Osteoblast (primary cell): ENCODE results near the gene STX1B. TPM values are rescaled to one million over a fixed set of nuclear protein-coding genes. Genes with fewer than 3 reads are reported as not detected.

Source experiments
- DNase-seq: peaks from one replicate; pipeline ENCODE4 v3.0.0; 2011; ENCODE audit warnings: low spot score, mixed read lengths; ENCODE audit not compliant: insufficient read length; ENCODE audit errors: missing footprints
- H2AFZ ChIP-seq: 2 replicates; pipeline ENCODE4 v1.6.0; 2011; ENCODE audit warnings: mild to moderate bottlenecking, low read length
- H3K27ac ChIP-seq: 2 replicates; pipeline ENCODE4 v1.5.1; 2011; ENCODE audit warnings: mild to moderate bottlenecking, low read depth, low read length, moderate library complexity
- H3K27me3 ChIP-seq: 2 replicates; pipeline ENCODE4 v1.6.0; 2012; ENCODE audit warnings: mild to moderate bottlenecking, control low read depth, inconsistent platforms, low read length, moderate library complexity; ENCODE audit not compliant: insufficient read depth
- H3K36me3 ChIP-seq: 2 replicates; pipeline ENCODE4 v1.5.1; 2011; ENCODE audit warnings: mild to moderate bottlenecking, low read length, control low read depth, moderate library complexity; ENCODE audit not compliant: insufficient read depth
- H3K4me1 ChIP-seq: 2 replicates; pipeline ENCODE4 v1.5.1; 2011; ENCODE audit warnings: mild to moderate bottlenecking, low read length, control low read depth, moderate library complexity; ENCODE audit not compliant: insufficient read depth
- H3K4me2 ChIP-seq: 2 replicates; pipeline ENCODE4 v1.6.0; 2011; ENCODE audit warnings: mild to moderate bottlenecking, low read length; ENCODE audit not compliant: insufficient read depth
- H3K4me3 ChIP-seq: fragments of 200-600 bp; sonication (generic); 3 replicates; pipeline ENCODE4 v1.5.1; 2012; ENCODE audit warnings: mild to moderate bottlenecking, low read length, inconsistent platforms; ENCODE audit not compliant: insufficient read depth
- H3K79me2 ChIP-seq: 2 replicates; pipeline ENCODE4 v1.6.0; 2012; ENCODE audit warnings: mild to moderate bottlenecking, low read length, control low read depth, inconsistent platforms; ENCODE audit not compliant: insufficient read depth
- H3K9me3 ChIP-seq: 2 replicates; pipeline ENCODE4 v1.5.1; 2011; ENCODE audit warnings: low read depth, low read length, control low read depth
- H4K20me1 ChIP-seq: 2 replicates; pipeline ENCODE4 v1.6.0; 2012; ENCODE audit warnings: mild to moderate bottlenecking, low read length, control low read depth; ENCODE audit not compliant: insufficient read depth
- CTCF ChIP-seq: IDR thresholded peaks from 2 replicates; pipeline ENCODE4 v1.5.1; 2011; ENCODE audit warnings: mild to moderate bottlenecking, low read depth, low read length, moderate library complexity; ENCODE audit errors: extremely low read depth
- total RNA-seq: library from RNA; depleted of rRNA; stranded (reverse); fragments of >200 nt; gene quantifications from 2 replicates; pipeline ENCODE4 v1.2.3, GENCODE V29; 2012

Gene STX1B
- total RNA-seq, 1 donor = 0.72 TPM

DNA sequence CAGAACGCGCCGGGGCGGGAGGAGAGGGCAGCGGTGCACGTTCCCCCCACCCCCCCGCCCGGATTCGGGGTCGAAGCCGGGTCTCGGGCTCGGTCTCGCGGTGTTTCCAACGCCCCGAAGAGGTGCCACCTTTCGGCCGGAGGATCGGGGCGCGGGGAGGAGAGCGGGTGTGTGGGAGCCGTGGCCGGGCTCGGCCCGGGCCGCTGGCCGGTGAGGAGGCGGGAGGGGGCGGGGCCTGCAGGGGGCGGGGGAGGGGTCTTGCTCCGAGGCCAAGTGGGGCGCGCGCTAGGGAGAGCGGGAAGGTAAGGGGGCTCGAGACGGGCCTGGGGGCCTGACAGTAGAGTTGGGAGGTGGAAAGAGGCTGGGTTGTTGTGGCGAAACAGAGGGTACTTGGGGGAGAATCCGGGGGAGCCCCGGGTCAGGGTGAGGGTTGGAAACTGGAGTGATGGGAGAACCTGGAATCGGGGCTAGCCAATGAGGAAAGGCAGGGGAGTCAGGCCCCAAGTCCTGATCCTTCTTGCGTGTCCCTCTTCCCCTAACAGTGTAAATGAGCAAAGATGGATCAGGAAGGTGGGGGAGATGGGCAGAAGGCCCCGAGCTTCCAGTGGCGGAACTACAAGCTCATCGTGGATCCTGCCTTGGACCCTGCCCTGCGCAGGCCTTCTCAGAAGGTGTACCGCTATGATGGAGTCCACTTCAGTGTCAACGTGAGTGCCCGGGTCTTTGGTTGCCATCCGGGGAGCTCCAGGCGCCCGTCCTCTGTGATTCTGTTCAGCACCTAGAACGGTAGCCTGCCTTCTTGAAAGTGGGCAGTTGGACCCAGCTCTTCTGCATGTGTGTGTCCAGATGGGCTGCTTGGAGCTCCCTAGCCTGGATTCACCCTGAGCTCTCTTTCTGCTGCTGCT, 52.0 kb downstream of the STX1B start:
- Histone ChIP-seq H3K36me3 (peaks cover 43% of the 10 kb centered on the region), H3K27me3 (no peaks in the 10 kb centered on the region)
- DNase-seq = peak; percentile 98

DNA sequence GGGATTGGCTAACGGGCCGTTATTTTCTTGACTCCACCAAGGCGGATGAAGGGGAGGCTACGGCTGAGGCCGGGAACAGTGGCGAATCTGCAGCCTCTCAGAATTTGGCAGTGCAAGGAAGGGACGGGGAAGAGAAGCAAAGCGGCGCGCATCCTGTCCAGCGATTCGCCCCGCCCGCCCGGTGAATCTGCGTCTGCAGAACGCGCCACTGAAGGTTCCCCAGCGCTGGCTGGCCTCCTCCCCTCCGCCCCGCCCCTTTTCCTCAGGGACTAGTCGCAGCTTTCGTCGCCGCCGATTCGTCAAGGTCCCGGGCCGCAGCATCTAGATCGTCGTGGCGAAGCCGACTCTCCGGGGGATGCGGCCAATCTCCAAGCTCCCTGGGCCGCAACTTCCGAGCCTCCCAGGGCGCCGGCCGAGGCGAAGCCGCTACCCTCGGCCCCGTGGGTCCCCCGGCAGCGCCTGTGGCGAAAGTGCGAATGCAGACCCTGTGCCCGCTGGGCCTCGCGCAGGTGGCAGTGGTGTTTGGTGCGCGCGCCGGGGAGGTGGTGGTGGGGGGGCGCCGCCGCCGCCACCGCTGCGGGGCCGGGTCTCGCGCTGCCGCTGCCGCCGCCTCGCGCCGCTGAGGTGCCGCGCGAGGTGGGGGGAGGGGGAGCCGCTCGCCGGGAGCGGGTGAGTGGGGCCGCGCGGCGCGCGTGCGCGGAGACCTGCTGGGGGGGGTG, 52.8 kb downstream of the STX1B start, which contains the start of gene SETD1A:
Gene SETD1A (plus strand): TSS at position 299 of the 719 bp plus-strand sequence. CDS start 978 bp downstream, outside the sequence.
- Histone ChIP-seq H3K9me3 (no peaks in the 10 kb centered on the region), H3K27me3 (no peaks in the 10 kb centered on the region), H4K20me1 (peaks cover 22% of the 10 kb centered on the region), H2AFZ (peak within 1 kb of the TSS; percentile 96), H3K79me2 (peaks cover 27% of the 10 kb centered on the region), H3K36me3 (peaks cover 35% of the 10 kb centered on the region), H3K27ac (peak within 1 kb of the TSS; percentile 96), H3K4me2 (peak within 1 kb of the TSS; percentile 99), H3K4me3 (peak within 1 kb of the TSS; percentile 94), H3K4me1 (peaks cover 14% of the 10 kb centered on the region)
- DNase-seq = peak; percentile 100
- TF ChIP-seq CTCF = peak; percentile 3

More for the DNA sequence above, 52.0 kb downstream of the STX1B start:
- peaks cover 27% of the 10 kb centered on the region for H3K79me2 ChIP-seq
- no peak for TF ChIP-seq CTCF
- H3K27ac ChIP-seq = peak overlapping the region; percentile 71
- H3K4me1 ChIP-seq = peaks cover 14% of the 10 kb centered on the region
- peaks cover 19% of the 10 kb centered on the region for H4K20me1 ChIP-seq
- peak overlapping the region; percentile 98 for H3K4me2 ChIP-seq
- no peaks in the 10 kb centered on the region for H3K9me3 ChIP-seq
- H3K4me3 ChIP-seq = peak overlapping the region; percentile 94
- H2AFZ ChIP-seq = peak overlapping the region; percentile 51

DNA sequence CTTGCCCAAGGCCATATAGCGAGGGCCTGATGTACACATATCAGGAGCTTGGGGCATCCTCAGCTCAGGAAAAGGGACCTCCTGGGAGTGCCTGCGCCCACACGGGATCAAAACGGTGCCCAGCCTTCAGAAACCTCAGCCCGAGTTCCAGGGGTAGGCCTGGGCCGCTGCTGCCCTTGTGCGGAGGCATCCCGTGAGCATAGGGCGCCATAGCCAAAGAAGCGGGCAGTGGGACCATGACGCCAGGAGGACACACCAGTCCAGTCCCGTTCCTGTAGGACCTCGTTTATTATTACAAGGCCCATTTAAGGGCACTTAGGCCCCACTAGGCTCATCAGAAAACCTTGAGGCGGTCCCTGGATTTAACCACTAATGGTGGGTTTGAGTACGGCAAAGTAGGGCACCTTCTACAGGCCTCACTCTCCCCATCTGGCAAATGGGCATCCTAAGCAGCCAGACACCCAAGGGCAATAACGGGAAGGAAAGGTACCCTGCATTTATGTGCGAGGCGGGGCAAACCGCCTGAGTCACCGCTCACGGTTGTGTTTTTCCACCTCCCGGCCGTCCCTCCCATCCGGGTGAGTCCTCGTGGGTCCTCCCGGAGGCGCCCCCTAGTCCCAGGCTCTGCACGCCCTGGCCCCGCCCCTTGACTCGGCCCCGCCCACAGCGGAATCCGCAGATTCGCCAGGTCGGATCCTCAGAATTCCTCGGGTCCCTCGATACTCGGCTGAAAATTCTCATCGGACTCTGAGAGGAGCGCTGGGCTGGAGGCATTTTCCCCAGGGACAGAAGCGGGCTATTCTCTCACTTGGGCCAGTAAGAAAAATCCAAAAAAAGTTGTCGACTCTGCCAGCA, 53.6 kb downstream of the STX1B start:
- Histone ChIP-seq H3K27me3 (no peaks in the 10 kb centered on the region), H4K20me1 (peaks cover 22% of the 10 kb centered on the region), H3K4me3 (peak overlapping the region; percentile 94), H3K4me2 (peak overlapping the region; percentile 99), H3K4me1 (peaks cover 16% of the 10 kb centered on the region), H3K79me2 (peaks cover 24% of the 10 kb centered on the region), H3K36me3 (peaks cover 29% of the 10 kb centered on the region), H3K27ac (peak overlapping the region; percentile 96), H3K9me3 (no peaks in the 10 kb centered on the region), H2AFZ (peak overlapping the region; percentile 96)
- TF ChIP-seq CTCF = peak; percentile 11
- DNase-seq = peak; percentile 99
